GM18508 (cell line): ENCODE data around the gene CCDC27.

Experiments used
- ATAC-seq: cut with Tn5 transposase; IDR thresholded peaks from one replicate; pipeline ENCODE4 v1.9.1; 2021; ENCODE audit warnings: moderate number of reproducible peaks; ENCODE audit not compliant: insufficient read depth, unreplicated experiment

Gene CCDC27

GRCh38 chr1:3752400-3752945, at the start of gene CCDC27:
Gene CCDC27, plus strand, starts transcription at chr1:3752450. Its CDS starts 32 bp downstream, at chr1:3752482.
- ATAC-seq, result no peak

DNA sequence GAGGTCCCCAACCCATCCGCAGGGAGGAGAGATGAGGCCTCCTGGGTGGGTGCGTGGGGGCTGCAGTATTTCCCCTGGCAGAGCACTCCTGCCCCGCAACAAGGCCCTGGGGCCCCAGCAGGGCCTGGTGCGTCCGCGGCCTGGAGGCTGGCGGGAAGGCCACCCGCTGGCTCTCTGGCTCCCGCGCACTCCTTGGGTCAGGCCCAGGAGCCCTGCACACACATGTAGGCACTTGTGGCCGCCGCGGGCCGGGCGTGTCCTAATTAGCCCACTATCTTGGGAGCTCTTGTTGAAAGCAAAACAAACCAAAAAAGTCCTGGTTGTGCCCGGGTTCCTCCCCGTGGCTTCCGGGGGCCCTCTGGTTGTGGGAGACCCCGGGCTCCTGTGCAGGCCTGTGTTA, 49.7 kb upstream of the CCDC27 start:
- no peak for ATAC-seq

DNA sequence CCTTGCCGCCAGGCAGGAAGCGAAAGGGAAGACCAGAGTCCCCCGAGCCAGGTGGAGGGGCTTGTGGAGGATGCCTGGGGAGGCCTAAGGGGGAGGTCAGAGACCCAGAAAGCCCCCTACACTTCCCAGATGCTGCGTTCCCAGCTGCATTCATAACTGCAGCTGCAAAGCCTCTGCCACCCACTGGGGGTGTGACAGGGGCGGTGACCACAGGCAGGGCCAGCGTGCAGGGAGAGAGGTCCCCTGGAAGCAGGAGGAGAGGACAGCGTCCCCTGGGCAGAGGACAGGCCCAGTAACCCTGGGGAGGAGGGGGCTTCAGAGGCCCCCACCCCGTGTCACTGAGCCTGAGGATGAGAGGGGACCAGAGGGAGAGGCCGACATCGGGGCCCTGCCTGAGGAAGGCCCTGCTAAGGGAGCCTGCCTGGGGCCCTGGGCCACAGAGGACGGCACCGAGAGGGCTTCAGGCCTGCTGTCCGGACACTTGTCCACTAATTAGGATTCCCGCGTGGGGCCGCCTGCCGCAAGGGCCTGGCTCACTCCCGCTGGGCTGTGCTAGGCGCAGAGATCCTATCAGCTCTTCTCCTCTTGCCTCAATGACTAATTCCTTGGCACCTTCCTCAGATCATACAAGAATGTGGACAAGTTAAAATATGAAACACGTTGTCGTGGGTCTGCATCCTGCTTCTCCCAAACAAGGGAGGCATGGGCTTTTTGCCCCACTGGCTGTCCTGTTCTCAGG, 49.1 kb upstream of the CCDC27 start:
- no peak for ATAC-seq

DNA sequence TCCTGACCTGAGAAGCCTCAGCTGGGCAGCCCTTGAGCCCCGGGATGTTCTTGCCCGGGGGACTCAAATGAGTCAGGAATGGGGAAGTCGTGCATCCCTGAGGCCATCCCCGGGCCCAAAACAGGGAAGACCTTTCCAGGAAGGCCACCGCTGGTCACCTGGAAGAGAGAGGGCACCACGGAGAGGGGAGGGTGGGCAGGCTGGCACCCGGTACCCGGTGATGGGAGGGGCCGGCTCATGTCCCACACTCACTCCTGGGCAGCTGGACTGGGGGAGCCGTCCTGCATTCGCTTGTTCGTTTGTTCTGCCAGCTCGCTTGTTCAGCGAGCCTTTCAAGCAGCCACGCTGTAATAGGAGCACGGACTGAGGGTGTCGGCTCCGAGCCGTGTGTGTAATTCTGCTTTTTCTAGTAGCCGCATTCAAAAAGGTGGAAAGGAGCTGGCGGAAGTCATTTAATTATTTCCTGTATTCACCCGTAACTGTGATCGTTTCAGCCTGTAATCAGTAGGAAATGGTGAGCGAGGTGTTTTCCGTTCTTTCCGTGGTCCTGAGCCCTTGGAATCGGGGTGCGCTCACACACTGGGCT, 48.4 kb upstream of the CCDC27 start:
- no peak for ATAC-seq

- no peak for ATAC-seq
These were observed 46.8 kb upstream of the CCDC27 start for GRCh38 chr1:3705341-3705950.

- no peak for ATAC-seq
These were observed 45.5 kb upstream of the CCDC27 start for GRCh38 chr1:3706651-3707297.

GRCh38 chr1:3707298-3707938, 44.8 kb upstream of the CCDC27 start:
- ATAC-seq, result no peak

- no peak for ATAC-seq
These were observed 44.3 kb upstream of the CCDC27 start for GRCh38 chr1:3707939-3708328.

GRCh38 chr1:3708791-3709190, 43.5 kb upstream of the CCDC27 start:
- ATAC-seq, result no peak

DNA sequence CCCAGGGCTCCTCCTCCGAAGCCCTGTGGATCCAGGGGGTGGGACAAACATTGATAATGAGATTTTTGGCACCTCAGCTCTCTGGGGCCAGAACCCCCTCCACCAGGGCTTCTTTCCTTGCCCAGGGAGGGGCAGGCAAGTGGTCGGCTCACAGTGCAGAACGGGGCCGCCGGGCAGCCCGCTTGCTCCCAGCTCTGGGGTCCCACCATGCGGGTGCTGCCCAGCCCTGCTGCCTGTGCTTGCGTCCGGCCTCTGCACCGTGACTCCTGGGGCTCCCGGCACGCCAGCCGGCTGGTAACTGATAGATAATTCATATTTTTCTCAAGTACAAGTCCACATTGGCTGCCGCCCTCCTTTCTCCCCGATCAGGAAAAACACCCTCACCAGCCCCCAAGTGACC, 42.0 kb upstream of the CCDC27 start:
- ATAC-seq, result no peak

- ATAC-seq, result no peak
These were observed 40.9 kb upstream of the CCDC27 start for GRCh38 chr1:3711381-3711779.

GRCh38 chr1:3711780-3712451, 40.3 kb upstream of the CCDC27 start:
- no peak for ATAC-seq

- ATAC-seq, result no peak
These were observed 39.4 kb upstream of the CCDC27 start for GRCh38 chr1:3712573-3713535.

- no peak for ATAC-seq
These were observed 38.4 kb upstream of the CCDC27 start for GRCh38 chr1:3713840-3714239.

GRCh38 chr1:3714284-3714741, 37.9 kb upstream of the CCDC27 start:
- ATAC-seq, result no peak

DNA sequence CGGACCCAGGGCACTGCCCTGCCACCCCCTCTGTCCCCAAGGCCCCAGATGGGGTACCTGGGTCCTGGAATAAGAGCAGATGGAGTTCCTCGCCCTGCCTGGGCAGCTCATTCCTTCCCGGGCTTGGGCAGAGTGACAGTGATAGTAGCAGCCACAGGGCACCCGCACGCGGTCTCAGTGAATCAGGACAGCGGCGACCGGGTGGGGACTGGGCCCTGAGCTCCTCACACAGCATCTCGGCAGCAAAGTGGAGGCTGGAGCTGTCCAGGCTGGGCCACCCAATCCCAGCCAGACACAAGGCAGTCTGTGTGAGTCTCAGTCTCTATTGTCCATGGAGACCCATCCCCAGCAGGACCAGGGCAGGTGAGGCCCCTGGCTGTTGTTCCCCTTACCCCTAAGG, 37.4 kb upstream of the CCDC27 start:
- no peak for ATAC-seq

DNA sequence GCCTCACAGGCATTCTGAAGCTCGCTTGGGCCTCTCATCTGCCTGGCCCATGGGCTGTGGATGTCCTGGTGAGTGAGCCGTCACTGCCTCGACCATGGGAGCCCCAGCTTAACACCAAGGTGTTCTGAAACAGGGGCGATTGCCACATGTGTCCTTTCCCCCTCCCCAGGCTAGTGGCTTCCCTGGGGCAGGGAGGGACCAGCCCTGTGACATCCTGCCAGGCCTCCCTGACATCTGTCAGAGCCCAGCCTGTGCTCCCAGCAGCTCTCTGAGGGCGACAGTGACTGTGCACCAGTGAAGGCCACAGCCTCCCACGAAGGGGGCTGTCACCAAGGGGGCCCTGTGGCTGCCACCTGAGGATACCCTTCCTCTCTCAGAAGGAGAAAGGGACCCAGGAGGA, 35.9 kb upstream of the CCDC27 start:
- ATAC-seq, result no peak

DNA sequence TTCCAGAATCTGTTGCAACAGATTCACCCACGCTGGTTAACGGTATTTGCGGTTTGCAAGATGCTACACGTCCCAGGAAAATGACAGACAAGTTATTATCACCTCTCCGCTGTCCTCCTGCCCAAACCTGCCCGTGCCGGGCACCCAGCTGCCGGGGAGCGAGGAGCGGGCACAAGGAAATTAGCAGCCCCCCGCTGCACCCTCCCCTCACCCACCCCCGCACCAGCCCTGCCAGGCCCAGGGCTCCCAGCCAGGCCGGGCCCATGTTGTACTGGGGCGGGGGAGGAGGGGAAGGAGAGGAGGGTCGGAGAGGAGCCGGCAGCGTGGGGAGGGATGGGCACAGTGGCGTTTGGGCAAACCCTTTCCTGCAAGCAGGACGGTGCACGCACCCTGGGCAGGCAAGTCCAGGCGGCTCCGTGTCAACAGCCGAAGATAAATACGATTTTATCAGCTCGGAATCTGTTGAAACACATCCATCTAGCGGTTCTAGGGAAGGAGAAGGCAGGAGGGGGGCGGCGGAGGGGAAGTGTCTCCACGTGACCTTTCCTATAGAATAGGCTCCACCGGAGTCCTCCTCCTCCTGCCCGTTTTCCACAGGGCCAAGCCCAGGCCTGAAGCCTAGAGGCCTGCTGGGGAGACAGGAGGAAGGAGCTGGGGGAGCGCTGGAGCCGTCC, 35.1 kb upstream of the CCDC27 start:
- no peak for ATAC-seq
